ENCODE results near the gene CDH9. TPM values are rescaled to one million over a fixed set of nuclear protein-coding genes. Genes with fewer than 3 reads are reported as not detected.

The CDH9 gene
- total and polyA plus RNA-seq, 2 donors (not counting 1 experiment from before 2014, with no cell fraction given): not detected

GRCh38 chr5:26868504-26868903 is 169.9 kb downstream of the CDH9 start:
- H4K20me1 ChIP-seq (ENCODE audit: control insufficient read depth, insufficient read depth, low read length, poor library complexity, severe bottlenecking): no peaks in the 10 kb centered on the region
- H3K4me1 Mint-ChIP-seq: no peaks in the 10 kb centered on the region
- ChIA-PET POLR2A (no interaction called here), CTCF (no interaction called here)
- H3K9me3 Mint-ChIP-seq (ENCODE audit: insufficient read depth): peaks cover 2% of the 10 kb centered on the region
- no peak overlapping the region for H3K4me3 ChIP-seq (ENCODE audit: control extremely low read depth in 1 of 5, extremely low read depth in 1 of 5, insufficient read depth in 1 of 5, low read depth in 2 of 5, low read length in 4 of 5)
- DNase-seq (no peak), ATAC-seq (ENCODE audit: low read depth) (no peak)
- no peaks in the 10 kb centered on the region for H3K27me3 Mint-ChIP-seq
- no peaks in the 10 kb centered on the region for H3K79me2 ChIP-seq (ENCODE audit: control insufficient read depth, insufficient read depth, low read length)
- no peaks in the 10 kb centered on the region for H3K4me1 ChIP-seq (ENCODE audit: control insufficient read depth in 2 of 2, insufficient read depth in 2 of 2, low read length in 2 of 2)
- no peak overlapping the region for H3K27ac ChIP-seq (ENCODE audit: low read length in 2 of 2)
- H3K4me2 ChIP-seq (replicated peaks; ENCODE audit: low read depth, low read length, poor library complexity, severe bottlenecking): no peak overlapping the region
- no peaks in the 10 kb centered on the region for H3K27me3 ChIP-seq (replicated peaks in 1 of 4; ENCODE audit: control extremely low read depth in 1 of 4, control insufficient read depth in 3 of 4, insufficient read depth in 4 of 4, low read length in 3 of 4)
- H3K27ac Mint-ChIP-seq: no peak overlapping the region
- WGBS (ENCODE audit: insufficient coverage): 86% methylated on average over 3 of the region's 3 CpGs
- H3K4me3 Mint-ChIP-seq: no peak overlapping the region
- intact Hi-C loops (cut with micrococcal nuclease): no loop called here
- no peaks in the 10 kb centered on the region for H3K36me3 ChIP-seq (replicated peaks in 1 of 2; ENCODE audit: control extremely low read depth in 1 of 2, control insufficient read depth in 1 of 2, extremely low read depth in 1 of 2, insufficient read depth in 2 of 2, low read length in 1 of 2)
- H3K9ac ChIP-seq (ENCODE audit: low read length): no peak overlapping the region
- H3K9me3 ChIP-seq (ENCODE audit: control extremely low read depth in 1 of 3, control insufficient read depth in 2 of 3, insufficient read depth in 1 of 3, low read length in 2 of 3): no peaks in the 10 kb centered on the region
- H2AFZ ChIP-seq (ENCODE audit: insufficient read depth, low read depth, low read length, poor library complexity, severe bottlenecking): no peak overlapping the region
- no peak for TF ChIP-seq EZH2 (IDR thresholded peaks at IDR 0.05; ENCODE audit: borderline replicate concordance, insufficient read depth, low read depth, low read length, poor library complexity, severe bottlenecking)
- TF ChIP-seq, protein P1, sequence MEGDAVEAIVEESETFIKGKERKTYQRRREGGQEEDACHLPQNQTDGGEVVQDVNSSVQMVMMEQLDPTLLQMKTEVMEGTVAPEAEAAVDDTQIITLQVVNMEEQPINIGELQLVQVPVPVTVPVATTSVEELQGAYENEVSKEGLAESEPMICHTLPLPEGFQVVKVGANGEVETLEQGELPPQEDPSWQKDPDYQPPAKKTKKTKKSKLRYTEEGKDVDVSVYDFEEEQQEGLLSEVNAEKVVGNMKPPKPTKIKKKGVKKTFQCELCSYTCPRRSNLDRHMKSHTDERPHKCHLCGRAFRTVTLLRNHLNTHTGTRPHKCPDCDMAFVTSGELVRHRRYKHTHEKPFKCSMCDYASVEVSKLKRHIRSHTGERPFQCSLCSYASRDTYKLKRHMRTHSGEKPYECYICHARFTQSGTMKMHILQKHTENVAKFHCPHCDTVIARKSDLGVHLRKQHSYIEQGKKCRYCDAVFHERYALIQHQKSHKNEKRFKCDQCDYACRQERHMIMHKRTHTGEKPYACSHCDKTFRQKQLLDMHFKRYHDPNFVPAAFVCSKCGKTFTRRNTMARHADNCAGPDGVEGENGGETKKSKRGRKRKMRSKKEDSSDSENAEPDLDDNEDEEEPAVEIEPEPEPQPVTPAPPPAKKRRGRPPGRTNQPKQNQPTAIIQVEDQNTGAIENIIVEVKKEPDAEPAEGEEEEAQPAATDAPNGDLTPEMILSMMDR (IDR thresholded peaks at IDR 0.05): no peak

DNA sequence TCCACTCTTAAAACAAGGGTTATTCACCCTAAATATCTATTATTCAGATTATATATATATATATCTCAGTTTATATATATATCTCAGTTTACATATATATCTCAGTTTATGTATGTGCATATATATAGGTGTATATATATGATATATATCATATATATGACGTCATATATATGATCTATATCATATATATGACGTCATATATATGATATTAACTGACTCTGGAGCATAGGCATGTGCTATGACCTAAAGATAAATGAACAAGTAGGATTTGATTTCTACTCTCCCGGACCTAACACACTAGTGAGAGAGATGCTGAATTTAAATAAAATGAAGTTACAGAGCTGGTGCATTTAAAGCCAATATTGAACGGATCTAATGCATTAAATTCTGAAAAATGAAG is 174.3 kb downstream of the CDH9 start:
- Mint-ChIP-seq H3K4me1 (no peaks in the 10 kb centered on the region), H3K27ac (no peak overlapping the region), H3K9me3 (ENCODE audit: insufficient read depth) (peaks cover under 1% of the 10 kb centered on the region), H3K27me3 (no peaks in the 10 kb centered on the region), H3K4me3 (no peak overlapping the region)
- H3K4me2 ChIP-seq (replicated peaks; ENCODE audit: low read depth, low read length, poor library complexity, severe bottlenecking): no peak overlapping the region
- H3K27ac ChIP-seq (ENCODE audit: low read length in 2 of 2): no peak overlapping the region
- intact Hi-C loops (cut with micrococcal nuclease): no loop called here
- H3K9me3 ChIP-seq (ENCODE audit: control extremely low read depth in 1 of 3, control insufficient read depth in 2 of 3, insufficient read depth in 1 of 3, low read length in 2 of 3): no peaks in the 10 kb centered on the region
- no peaks in the 10 kb centered on the region for H4K20me1 ChIP-seq (ENCODE audit: control insufficient read depth, insufficient read depth, low read length, poor library complexity, severe bottlenecking)
- TF ChIP-seq, protein P1 (IDR thresholded peaks at IDR 0.05): no peak
- TF ChIP-seq EZH2 (IDR thresholded peaks at IDR 0.05; ENCODE audit: borderline replicate concordance, insufficient read depth, low read depth, low read length, poor library complexity, severe bottlenecking): no peak
- DNase-seq (no peak), ATAC-seq (ENCODE audit: low read depth) (no peak)
- H3K27me3 ChIP-seq (replicated peaks in 1 of 4; ENCODE audit: control extremely low read depth in 1 of 4, control insufficient read depth in 3 of 4, insufficient read depth in 4 of 4, low read length in 3 of 4): no peaks in the 10 kb centered on the region
- H3K4me3 ChIP-seq (ENCODE audit: control extremely low read depth in 1 of 5, extremely low read depth in 1 of 5, insufficient read depth in 1 of 5, low read depth in 2 of 5, low read length in 4 of 5): no peak overlapping the region
- POLR2A ChIA-PET: no interaction called here
- CTCF ChIA-PET: no interaction called here
- no peak overlapping the region for H2AFZ ChIP-seq (ENCODE audit: insufficient read depth, low read depth, low read length, poor library complexity, severe bottlenecking)
- no peaks in the 10 kb centered on the region for H3K4me1 ChIP-seq (ENCODE audit: control insufficient read depth in 2 of 2, insufficient read depth in 2 of 2, low read length in 2 of 2)
- 100% methylated on average over 1 of the region's 4 CpGs for WGBS (ENCODE audit: insufficient coverage)
- no peak overlapping the region for H3K9ac ChIP-seq (ENCODE audit: low read length)
- H3K36me3 ChIP-seq (replicated peaks in 1 of 2; ENCODE audit: control extremely low read depth in 1 of 2, control insufficient read depth in 1 of 2, extremely low read depth in 1 of 2, insufficient read depth in 2 of 2, low read length in 1 of 2): no peaks in the 10 kb centered on the region
- no peaks in the 10 kb centered on the region for H3K79me2 ChIP-seq (ENCODE audit: control insufficient read depth, insufficient read depth, low read length)
